ENCODE results near the gene MEGF11.

The MEGF11 gene

GRCh38 chr15:66220601-66221000 lies 32.9 kb downstream of the MEGF11 start:
- CTCF ChIA-PET = no interaction called here

GRCh38 chr15:66219339-66219738 lies 34.2 kb downstream of the MEGF11 start:
- TF ChIP-seq CTCF (IDR thresholded peaks at IDR 0.05; ENCODE audit: control extremely low read depth, extremely low read depth, low read depth, missing control alignments) = no peak
- ChIA-PET POLR2A (no interaction called here), CTCF (interaction anchor here (1.4 kb wide), 1 partner anchor 14 kb away, joined by 3 read pairs; no protein-coding TSS in a partner anchor)
- DNase-seq (ENCODE audit: extremely low spot score) = no peak

More at GRCh38 chr15:66220601-66221000, 32.9 kb downstream of the MEGF11 start:
- TF ChIP-seq CTCF (IDR thresholded peaks at IDR 0.05; ENCODE audit: control extremely low read depth, extremely low read depth, low read depth, missing control alignments) = no peak
- POLR2A ChIA-PET = no interaction called here
- no peak for DNase-seq (ENCODE audit: extremely low spot score)

- TF ChIP-seq CTCF (IDR thresholded peaks at IDR 0.05; ENCODE audit: control extremely low read depth, extremely low read depth, low read depth, missing control alignments) = no peak
- CTCF ChIA-PET = interaction anchor here (1.4 kb wide), 1 partner anchor 91 kb away, joined by 3 read pairs; no protein-coding TSS in a partner anchor
- POLR2A ChIA-PET = no interaction called here
- DNase-seq (ENCODE audit: extremely low spot score) = no peak
Observed at GRCh38 chr15:66216806-66217205, 36.7 kb downstream of the MEGF11 start.

- ChIA-PET POLR2A (no interaction called here), CTCF (no interaction called here)
- no peak for DNase-seq (ENCODE audit: extremely low spot score)
Observed at GRCh38 chr15:66215811-66216210, 37.7 kb downstream of the MEGF11 start.

GRCh38 chr15:66214246-66214645 lies 39.3 kb downstream of the MEGF11 start:
- CTCF ChIA-PET = no interaction called here
- TF ChIP-seq CTCF (IDR thresholded peaks at IDR 0.05; ENCODE audit: control extremely low read depth, extremely low read depth, low read depth, missing control alignments) = no peak
- no peak for DNase-seq (ENCODE audit: extremely low spot score)
- POLR2A ChIA-PET = interaction anchor here (0.7 kb wide), 1 partner anchor 96 kb away, joined by 8 read pairs; no protein-coding TSS in a partner anchor

More at GRCh38 chr15:66215811-66216210, 37.7 kb downstream of the MEGF11 start:
- no peak for TF ChIP-seq CTCF (IDR thresholded peaks at IDR 0.05; ENCODE audit: control extremely low read depth, extremely low read depth, low read depth, missing control alignments)

GRCh38 chr15:66212563-66212921 lies 41.0 kb downstream of the MEGF11 start:
- ChIA-PET POLR2A (no interaction called here), CTCF (no interaction called here)
- TF ChIP-seq CTCF (IDR thresholded peaks at IDR 0.05; ENCODE audit: control extremely low read depth, extremely low read depth, low read depth, missing control alignments) = no peak

More at GRCh38 chr15:66212563-66212921, 41.0 kb downstream of the MEGF11 start:
- no peak for DNase-seq (ENCODE audit: extremely low spot score)
